ENCODE results near the gene PI4KA. TPM values are rescaled to one million over a fixed set of nuclear protein-coding genes. Genes with fewer than 3 reads are reported as not detected.

PI4KA gene
- total and polyA plus RNA-seq, 2 of the 13 experiments (the other 11 are each of a cell fraction or from before 2014, with no cell fraction given), result 27.4 to 56.4 TPM

DNA sequence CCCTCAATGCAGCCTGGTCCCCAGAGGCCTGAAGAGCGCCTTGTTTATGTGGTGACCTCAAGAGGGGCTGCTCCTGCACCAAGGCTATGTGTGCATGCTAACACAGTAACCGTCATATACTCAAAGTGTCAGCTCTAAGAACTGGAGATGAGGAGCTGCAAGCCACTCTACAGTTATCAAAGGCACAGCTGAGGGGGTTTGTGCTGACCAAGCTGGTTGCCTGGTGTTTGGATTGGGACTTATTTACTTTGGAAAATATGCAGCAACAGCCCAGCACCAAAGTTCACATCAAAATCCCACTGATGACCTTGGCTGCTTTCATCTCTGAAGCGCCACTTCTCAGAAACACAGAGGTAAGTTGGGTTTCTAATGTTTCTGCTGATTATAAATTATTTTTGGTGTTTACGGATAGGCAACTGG, 84.8 kb downstream of the PI4KA start, which contains the start of gene SERPIND1 (continued):
- TF ChIP-seq, protein P1, sequence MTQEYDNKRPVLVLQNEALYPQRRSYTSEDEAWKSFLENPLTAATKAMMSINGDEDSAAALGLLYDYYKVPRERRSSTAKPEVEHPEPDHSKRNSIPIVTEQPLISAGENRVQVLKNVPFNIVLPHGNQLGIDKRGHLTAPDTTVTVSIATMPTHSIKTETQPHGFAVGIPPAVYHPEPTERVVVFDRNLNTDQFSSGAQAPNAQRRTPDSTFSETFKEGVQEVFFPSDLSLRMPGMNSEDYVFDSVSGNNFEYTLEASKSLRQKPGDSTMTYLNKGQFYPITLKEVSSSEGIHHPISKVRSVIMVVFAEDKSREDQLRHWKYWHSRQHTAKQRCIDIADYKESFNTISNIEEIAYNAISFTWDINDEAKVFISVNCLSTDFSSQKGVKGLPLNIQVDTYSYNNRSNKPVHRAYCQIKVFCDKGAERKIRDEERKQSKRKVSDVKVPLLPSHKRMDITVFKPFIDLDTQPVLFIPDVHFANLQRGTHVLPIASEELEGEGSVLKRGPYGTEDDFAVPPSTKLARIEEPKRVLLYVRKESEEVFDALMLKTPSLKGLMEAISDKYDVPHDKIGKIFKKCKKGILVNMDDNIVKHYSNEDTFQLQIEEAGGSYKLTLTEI (CRISPR knock-in tag; conservative IDR thresholded peaks at IDR 0.05), result no peak
- no peak; the same call in 1 of the 2 replicates for TF ChIP-seq ZNF83 (CRISPR knock-in tag; IDR thresholded peaks at IDR 0.05; ENCODE audit: borderline replicate concordance)
- TF ChIP-seq ATF1 (CRISPR knock-in tag; IDR thresholded peaks at IDR 0.05), result no peak; the same call in 1 of the 2 replicates
- no peak for TF ChIP-seq ZNF382 (CRISPR knock-in tag; IDR thresholded peaks at IDR 0.05; ENCODE audit: borderline replicate concordance)
- no peak for TF ChIP-seq ELF4 (CRISPR knock-in tag; IDR thresholded peaks at IDR 0.05; ENCODE audit: borderline replicate concordance)
- 0 out of 2 replicates have a peak, but pooled peaks have one; percentile 76 for TF ChIP-seq POLR2AphosphoS2 (IDR thresholded peaks at IDR 0.05; ENCODE audit: low read depth, low read length)
- no peak for TF ChIP-seq MYC (CRISPR knock-in tag; IDR thresholded peaks at IDR 0.05; ENCODE audit: borderline replicate concordance)
- no peak for TF ChIP-seq MZF1 (CRISPR knock-in tag; IDR thresholded peaks at IDR 0.05; ENCODE audit: borderline replicate concordance)
- TF ChIP-seq ZBTB38 (CRISPR knock-in tag; IDR thresholded peaks at IDR 0.05), result no peak
- TF ChIP-seq HES4 (CRISPR knock-in tag; IDR thresholded peaks at IDR 0.05; ENCODE audit: borderline replicate concordance), result no peak
- TF ChIP-seq ZNF546 (CRISPR knock-in tag; conservative IDR thresholded peaks at IDR 0.05), result no peak
- TF ChIP-seq, protein P2, sequence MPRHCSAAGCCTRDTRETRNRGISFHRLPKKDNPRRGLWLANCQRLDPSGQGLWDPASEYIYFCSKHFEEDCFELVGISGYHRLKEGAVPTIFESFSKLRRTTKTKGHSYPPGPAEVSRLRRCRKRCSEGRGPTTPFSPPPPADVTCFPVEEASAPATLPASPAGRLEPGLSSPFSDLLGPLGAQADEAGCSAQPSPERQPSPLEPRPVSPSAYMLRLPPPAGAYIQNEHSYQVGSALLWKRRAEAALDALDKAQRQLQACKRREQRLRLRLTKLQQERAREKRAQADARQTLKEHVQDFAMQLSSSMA (CRISPR knock-in tag; IDR thresholded peaks at IDR 0.05), result no peak
- TF ChIP-seq, protein P3, sequence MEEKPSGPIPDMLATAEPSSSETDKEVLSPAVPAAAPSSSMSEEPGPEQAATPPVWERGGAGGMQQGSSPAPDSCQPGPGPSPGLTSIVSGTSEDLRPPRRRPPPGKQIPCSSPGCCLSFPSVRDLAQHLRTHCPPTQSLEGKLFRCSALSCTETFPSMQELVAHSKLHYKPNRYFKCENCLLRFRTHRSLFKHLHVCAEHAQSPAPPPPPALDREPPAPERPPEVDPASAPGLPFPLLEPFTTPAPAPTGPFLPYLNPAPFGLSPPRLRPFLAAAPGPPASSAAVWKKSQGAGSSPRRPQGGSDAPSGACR (CRISPR knock-in tag; IDR thresholded peaks at IDR 0.05), result no peak
- TF ChIP-seq, protein P4, sequence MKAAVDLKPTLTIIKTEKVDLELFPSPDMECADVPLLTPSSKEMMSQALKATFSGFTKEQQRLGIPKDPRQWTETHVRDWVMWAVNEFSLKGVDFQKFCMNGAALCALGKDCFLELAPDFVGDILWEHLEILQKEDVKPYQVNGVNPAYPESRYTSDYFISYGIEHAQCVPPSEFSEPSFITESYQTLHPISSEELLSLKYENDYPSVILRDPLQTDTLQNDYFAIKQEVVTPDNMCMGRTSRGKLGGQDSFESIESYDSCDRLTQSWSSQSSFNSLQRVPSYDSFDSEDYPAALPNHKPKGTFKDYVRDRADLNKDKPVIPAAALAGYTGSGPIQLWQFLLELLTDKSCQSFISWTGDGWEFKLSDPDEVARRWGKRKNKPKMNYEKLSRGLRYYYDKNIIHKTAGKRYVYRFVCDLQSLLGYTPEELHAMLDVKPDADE (CRISPR knock-in tag; IDR thresholded peaks at IDR 0.05), result no peak
- no peak for TF ChIP-seq KDM2A (CRISPR knock-in tag; IDR thresholded peaks at IDR 0.05; ENCODE audit: borderline replicate concordance, low read depth)
- TF ChIP-seq NFKB2 (CRISPR knock-in tag; IDR thresholded peaks at IDR 0.05; ENCODE audit: borderline replicate concordance), result no peak
- TF ChIP-seq ZNF841 (CRISPR knock-in tag; IDR thresholded peaks at IDR 0.05; ENCODE audit: borderline replicate concordance), result no peak
- TF ChIP-seq, protein P5, sequence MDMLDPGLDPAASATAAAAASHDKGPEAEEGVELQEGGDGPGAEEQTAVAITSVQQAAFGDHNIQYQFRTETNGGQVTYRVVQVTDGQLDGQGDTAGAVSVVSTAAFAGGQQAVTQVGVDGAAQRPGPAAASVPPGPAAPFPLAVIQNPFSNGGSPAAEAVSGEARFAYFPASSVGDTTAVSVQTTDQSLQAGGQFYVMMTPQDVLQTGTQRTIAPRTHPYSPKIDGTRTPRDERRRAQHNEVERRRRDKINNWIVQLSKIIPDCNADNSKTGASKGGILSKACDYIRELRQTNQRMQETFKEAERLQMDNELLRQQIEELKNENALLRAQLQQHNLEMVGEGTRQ (IDR thresholded peaks at IDR 0.05; ENCODE audit: low read depth, low read length), result no peak
- TF ChIP-seq, protein P5 (CRISPR knock-in tag; IDR thresholded peaks at IDR 0.05; ENCODE audit: borderline replicate concordance), result no peak
- peak; percentile 69 for TF ChIP-seq CEBPG (CRISPR knock-in tag; IDR thresholded peaks at IDR 0.05)
- TF ChIP-seq, protein P6, sequence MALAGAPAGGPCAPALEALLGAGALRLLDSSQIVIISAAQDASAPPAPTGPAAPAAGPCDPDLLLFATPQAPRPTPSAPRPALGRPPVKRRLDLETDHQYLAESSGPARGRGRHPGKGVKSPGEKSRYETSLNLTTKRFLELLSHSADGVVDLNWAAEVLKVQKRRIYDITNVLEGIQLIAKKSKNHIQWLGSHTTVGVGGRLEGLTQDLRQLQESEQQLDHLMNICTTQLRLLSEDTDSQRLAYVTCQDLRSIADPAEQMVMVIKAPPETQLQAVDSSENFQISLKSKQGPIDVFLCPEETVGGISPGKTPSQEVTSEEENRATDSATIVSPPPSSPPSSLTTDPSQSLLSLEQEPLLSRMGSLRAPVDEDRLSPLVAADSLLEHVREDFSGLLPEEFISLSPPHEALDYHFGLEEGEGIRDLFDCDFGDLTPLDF (CRISPR knock-in tag; IDR thresholded peaks at IDR 0.05), result no peak
- TF ChIP-seq, protein P7, sequence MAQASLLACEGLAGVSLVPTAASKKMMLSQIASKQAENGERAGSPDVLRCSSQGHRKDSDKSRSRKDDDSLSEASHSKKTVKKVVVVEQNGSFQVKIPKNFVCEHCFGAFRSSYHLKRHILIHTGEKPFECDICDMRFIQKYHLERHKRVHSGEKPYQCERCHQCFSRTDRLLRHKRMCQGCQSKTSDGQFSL (CRISPR knock-in tag; IDR thresholded peaks at IDR 0.05), result 0 out of 2 replicates have a peak, but pooled peaks have one; percentile 67
- TF ChIP-seq ZNF629 (CRISPR knock-in tag; conservative IDR thresholded peaks at IDR 0.05), result no peak

Measured in HepG2 (cell line).